Dermis microvascular lymphatic vessel endothelial cell (primary cell): Measurements from ENCODE around the gene STARD9. TPM values are rescaled to one million over a fixed set of nuclear protein-coding genes. Genes with fewer than 3 reads are reported as not detected.
A peak's percentile ranks its signal among the peaks of the same experiment; 100 is the strongest.

Source experiments
- DNase-seq, 2 donors: peaks; one replicate each; pipeline versions ENCODE4 v3.0.0 to v3.0.0-alpha.2; 2010; ENCODE audit warnings: low read depth in 2 of 2
- total RNA-seq: library from RNA; depleted of rRNA; stranded (reverse); fragments of >200 nt; gene quantifications from 2 replicates; pipeline ENCODE4 v1.2.1, GENCODE V29; 2014

Gene STARD9
- total RNA-seq, 1 donor from 2014 or later = 4.0 TPM

GRCh38 chr15:42693496-42693895 is 118.1 kb downstream of the STARD9 start:
- DNase-seq = no peak

GRCh38 chr15:42693942-42694341 is 118.5 kb downstream of the STARD9 start:
- DNase-seq = no peak

- DNase-seq = no peak
Observed at GRCh38 chr15:42694398-42694797, 119.0 kb downstream of the STARD9 start.

- no peak for DNase-seq
Observed at GRCh38 chr15:42695527-42696071, 120.2 kb downstream of the STARD9 start.

GRCh38 chr15:42696626-42697025 is 121.2 kb downstream of the STARD9 start:
- no peak for DNase-seq

DNA sequence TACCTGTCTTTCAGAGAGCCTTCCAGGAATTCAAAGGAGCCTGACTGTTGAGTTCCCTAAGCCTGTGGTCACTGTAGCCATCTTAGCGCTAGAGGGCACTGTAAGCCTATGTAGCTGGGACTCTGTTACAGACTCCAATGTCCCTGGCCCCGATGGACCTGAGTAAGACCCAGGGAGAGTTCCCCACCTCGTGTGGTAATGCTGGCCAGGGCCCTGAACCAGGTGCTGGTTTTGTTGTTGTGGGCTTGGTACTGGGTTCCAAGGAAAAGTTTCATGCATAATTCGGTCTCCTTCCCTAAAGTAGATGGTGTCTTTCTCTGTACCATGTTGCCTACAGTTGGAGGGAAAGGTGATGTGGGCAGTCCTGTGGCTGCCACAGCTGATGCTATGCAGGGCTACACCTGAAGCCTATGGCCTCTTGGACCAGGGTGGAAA is 129.1 kb downstream of the STARD9 start:
- peak; percentile 71 to 78 for DNase-seq

- no peak for DNase-seq
Observed at GRCh38 chr15:42705336-42705735, 129.9 kb downstream of the STARD9 start.

DNA sequence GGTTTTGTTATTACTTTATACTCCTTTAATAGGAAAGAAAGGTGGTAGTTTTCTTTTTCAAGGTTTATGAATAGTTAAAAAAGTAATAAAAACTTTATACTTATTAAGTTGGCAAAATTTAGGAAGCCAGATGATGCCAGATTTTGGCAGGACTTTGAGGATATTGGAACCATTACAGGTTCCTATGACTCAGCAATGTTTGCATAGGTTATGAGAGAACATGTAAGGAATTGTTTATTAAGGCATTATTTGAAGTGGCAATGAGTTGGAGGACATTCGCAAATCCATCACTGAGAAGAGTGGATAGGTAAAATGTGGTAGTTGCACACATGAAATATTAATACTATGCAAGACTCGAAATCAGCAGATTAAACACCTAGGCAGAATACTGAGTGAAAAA is 131.7 kb downstream of the STARD9 start:
- peak; percentile 28 to 51 for DNase-seq

- DNase-seq = peak; percentile 34 to 63
Observed at GRCh38 chr15:42707873-42708544, 132.6 kb downstream of the STARD9 start.

DNA sequence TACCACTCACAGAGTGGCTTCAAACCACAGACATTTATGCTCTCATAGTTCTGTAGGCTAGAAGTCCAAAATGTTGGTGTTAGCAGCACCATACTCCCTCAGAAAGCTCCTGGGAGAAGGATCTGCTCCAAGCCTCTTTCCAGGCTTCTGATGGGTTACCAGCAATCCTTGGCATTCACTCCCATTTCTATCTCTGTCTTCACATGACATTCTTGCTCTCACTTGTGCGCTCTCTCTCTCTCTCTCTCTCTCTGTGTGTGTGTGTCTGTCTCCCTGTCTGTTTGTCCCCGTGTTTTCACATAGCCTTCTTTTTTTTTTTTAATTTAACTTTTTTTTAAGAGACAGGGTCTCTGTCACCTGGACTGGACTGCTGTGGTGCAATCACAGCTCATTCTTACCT is 135.3 kb downstream of the STARD9 start:
- DNase-seq = no peak

DNA sequence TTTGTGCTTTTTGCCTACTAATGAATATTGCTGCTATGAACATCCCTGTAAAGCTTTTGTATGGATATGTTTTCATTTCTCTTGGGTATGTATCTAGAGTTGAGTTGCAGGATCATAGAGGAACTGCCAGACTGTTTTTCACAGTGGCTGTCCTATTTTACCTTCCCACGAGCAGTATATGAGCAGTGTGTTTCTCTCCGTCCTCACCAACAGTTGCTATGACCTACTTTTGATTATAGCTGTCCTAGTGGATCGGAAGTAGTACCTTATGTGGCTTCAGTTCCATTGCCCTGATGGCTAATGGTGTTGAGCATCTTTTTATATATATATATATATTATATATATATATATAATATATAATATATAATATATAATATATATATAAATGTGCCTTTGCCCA is 136.3 kb downstream of the STARD9 start:
- no peak for DNase-seq

- no peak for DNase-seq
Observed at GRCh38 chr15:42712584-42712983, 137.2 kb downstream of the STARD9 start.

DNA sequence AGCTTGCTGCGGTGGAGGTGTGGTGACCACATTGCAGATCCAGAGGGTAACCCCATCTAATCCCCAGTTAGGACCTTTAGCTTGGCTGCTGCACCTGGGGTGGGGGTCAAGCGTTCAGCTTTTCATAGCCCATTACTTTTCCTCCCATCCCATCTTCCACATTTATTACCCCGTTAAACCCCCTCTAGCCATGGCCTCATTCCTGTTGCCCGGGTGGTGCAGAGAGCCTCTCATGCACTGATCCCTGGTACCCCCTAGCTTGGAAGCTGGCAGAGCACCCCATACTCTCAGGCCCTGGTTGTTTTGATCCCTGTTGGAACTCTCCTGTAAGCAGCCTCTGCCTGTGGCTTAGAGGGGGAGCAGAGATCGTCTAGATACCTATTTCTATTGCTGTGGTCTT is 140.7 kb downstream of the STARD9 start:
- no peak for DNase-seq

DNA sequence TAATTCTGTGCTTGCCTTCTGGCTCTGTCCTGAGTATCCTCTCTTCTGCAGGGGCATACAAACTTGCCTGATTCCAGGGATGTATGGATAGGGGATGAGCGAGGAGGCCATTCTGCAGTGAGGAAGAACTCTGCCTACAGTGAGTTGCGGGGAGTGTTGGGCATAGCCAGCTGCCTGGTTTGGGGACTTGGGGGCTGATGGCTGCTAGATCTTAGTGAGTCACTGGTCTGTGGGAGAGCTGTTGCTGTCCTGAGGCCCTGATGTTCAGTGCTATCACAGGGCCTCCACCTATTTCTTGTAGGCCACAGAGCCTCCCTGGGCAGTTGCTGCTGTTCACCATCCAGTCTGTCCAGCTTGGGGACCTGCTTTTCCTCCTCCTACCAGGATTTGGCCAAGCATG is 141.2 kb downstream of the STARD9 start:
- no peak for DNase-seq

DNA sequence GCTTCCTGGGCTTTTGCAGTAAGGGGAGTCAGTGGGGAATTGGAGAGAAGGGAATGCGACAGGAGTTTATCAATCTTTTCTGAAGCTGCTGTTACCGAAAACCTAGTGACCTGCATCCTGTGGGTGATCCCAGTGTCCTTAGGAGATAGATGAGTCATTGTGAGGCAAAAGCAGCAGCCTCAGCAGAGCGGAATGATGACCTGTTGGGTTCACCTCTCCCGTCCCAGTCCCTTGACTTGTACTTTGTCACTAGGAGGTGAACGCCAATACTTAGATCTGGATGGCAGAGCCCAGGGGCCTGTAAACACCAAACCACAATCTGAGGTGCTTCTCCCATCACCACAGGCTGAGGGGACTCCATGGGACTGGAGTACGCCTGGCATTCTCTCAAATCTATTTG is 143.6 kb downstream of the STARD9 start:
- DNase-seq = no peak

DNA sequence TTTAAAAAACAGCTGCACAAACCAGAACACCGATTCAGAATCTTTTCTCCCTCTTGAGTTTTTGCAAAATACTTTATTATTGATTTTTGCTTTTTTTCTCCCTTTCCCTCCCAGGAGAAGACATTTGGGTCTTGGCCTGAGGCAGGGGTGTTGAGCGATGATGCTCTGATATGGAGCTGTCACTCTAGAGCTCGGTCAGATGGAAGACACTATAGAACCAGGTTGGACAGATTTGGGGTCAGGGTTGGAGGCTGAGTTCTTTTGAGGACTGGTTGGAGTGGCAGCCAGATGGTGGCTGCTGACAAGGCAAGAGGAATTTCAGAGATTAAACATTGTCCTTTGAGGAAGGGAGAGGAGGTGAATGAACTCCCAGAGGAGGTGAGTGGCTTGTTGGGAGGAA is 144.7 kb downstream of the STARD9 start:
- DNase-seq = no peak

- no peak for DNase-seq
Observed at GRCh38 chr15:42721016-42721415, 145.6 kb downstream of the STARD9 start.

DNA sequence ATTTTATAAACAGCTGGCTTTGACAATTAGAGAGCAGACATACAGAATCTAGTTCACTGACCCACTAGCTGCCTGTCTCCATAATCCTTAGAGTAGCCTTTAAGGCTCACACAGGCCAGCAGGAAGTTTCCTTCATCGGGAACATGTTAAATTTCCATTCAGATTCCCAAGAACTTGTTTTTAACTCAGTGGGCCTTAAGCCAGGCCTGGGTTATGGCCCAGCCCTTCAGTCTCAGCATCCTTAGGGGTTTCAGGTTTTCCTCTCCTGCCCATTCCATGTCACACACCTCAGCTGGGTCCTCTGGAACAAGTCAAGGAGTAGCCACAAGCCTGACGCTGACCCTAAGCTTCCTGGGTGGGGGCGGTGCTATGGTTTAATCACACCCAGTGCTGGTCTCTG is 146.5 kb downstream of the STARD9 start:
- no peak for DNase-seq

GRCh38 chr15:42723068-42723467 is 147.7 kb downstream of the STARD9 start:
- DNase-seq = no peak

- no peak for DNase-seq
Observed at GRCh38 chr15:42724276-42724675, 148.9 kb downstream of the STARD9 start.

GRCh38 chr15:42725331-42725903 is 150.0 kb downstream of the STARD9 start:
- no peak for DNase-seq

GRCh38 chr15:42726114-42726513 is 150.7 kb downstream of the STARD9 start:
- DNase-seq = no peak

DNA sequence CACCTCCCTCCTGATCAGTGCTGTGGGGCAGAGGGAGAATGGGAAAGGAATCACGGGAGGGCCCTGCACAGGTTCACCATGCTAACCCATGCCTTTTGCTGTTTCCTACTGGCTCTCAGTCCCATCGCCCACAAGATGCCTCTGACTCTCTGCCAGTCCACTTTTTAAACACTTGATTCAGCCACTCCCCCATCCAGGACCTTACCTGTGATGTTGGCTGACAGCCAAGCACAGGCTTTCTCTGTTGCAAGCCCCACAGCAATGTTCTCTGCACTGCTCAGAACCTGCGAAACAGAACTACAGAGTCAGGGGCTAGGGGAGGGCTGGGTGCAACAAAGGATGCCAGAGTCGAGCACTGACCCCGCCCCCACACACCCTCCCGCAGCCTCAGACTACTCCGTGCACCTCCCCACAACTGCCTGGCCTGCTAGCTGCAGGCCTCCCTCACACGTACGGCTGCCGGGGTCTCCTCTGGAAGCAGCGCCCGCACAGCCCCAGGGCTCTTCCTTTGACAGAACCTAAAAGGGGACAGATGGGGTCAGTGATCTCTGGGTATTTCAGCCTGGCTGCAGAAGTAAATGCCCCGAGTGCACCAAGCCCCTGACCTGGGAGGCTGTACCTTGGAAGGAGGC is 152.5 kb downstream of the STARD9 start:
- no peak for DNase-seq
